ENCODE data around the gene WAPL. TPM values are rescaled to one million over a fixed set of nuclear protein-coding genes. Genes with fewer than 3 reads are reported as not detected.

WAPL gene
- total and polyA plus RNA-seq, 10 of the 15 experiments (the other 5 are each of a cell fraction or from before 2014, with no cell fraction given): 15.7 to 45.8 (median 29.0) TPM

- TF ChIP-seq, protein P1, sequence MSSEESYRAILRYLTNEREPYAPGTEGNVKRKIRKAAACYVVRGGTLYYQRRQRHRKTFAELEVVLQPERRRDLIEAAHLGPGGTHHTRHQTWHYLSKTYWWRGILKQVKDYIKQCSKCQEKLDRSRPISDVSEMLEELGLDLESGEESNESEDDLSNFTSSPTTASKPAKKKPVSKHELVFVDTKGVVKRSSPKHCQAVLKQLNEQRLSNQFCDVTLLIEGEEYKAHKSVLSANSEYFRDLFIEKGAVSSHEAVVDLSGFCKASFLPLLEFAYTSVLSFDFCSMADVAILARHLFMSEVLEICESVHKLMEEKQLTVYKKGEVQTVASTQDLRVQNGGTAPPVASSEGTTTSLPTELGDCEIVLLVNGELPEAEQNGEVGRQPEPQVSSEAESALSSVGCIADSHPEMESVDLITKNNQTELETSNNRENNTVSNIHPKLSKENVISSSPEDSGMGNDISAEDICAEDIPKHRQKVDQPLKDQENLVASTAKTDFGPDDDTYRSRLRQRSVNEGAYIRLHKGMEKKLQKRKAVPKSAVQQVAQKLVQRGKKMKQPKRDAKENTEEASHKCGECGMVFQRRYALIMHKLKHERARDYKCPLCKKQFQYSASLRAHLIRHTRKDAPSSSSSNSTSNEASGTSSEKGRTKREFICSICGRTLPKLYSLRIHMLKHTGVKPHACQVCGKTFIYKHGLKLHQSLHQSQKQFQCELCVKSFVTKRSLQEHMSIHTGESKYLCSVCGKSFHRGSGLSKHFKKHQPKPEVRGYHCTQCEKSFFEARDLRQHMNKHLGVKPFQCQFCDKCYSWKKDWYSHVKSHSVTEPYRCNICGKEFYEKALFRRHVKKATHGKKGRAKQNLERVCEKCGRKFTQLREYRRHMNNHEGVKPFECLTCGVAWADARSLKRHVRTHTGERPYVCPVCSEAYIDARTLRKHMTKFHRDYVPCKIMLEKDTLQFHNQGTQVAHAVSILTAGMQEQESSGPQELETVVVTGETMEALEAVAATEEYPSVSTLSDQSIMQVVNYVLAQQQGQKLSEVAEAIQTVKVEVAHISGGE (CRISPR knock-in tag; IDR thresholded peaks at IDR 0.05): no peak
- TF ChIP-seq IRF3 (IDR thresholded peaks at IDR 0.05): no peak
- peak; percentile 93 for TF ChIP-seq IKZF1 (conservative IDR thresholded peaks at IDR 0.05)
- TF ChIP-seq BACH1 (IDR thresholded peaks at IDR 0.05; ENCODE audit: borderline replicate concordance): 0 out of 2 replicates have a peak, but pooled peaks have one; percentile 9
- peak; percentile 77; the same call in 1 of the 2 replicates for TF ChIP-seq DPF2 (IDR thresholded peaks at IDR 0.05)
- TF ChIP-seq BHLHE40 (IDR thresholded peaks at IDR 0.05; ENCODE audit: borderline replicate concordance in 1 of 2, low read depth in 2 of 2, low read length in 1 of 2): peak; percentile 66 to 80
- peak; percentile 67; the same call in 1 of the 2 replicates for TF ChIP-seq YY1 (IDR thresholded peaks at IDR 0.05; ENCODE audit: low read depth, low read length)
- TF ChIP-seq, protein P2, sequence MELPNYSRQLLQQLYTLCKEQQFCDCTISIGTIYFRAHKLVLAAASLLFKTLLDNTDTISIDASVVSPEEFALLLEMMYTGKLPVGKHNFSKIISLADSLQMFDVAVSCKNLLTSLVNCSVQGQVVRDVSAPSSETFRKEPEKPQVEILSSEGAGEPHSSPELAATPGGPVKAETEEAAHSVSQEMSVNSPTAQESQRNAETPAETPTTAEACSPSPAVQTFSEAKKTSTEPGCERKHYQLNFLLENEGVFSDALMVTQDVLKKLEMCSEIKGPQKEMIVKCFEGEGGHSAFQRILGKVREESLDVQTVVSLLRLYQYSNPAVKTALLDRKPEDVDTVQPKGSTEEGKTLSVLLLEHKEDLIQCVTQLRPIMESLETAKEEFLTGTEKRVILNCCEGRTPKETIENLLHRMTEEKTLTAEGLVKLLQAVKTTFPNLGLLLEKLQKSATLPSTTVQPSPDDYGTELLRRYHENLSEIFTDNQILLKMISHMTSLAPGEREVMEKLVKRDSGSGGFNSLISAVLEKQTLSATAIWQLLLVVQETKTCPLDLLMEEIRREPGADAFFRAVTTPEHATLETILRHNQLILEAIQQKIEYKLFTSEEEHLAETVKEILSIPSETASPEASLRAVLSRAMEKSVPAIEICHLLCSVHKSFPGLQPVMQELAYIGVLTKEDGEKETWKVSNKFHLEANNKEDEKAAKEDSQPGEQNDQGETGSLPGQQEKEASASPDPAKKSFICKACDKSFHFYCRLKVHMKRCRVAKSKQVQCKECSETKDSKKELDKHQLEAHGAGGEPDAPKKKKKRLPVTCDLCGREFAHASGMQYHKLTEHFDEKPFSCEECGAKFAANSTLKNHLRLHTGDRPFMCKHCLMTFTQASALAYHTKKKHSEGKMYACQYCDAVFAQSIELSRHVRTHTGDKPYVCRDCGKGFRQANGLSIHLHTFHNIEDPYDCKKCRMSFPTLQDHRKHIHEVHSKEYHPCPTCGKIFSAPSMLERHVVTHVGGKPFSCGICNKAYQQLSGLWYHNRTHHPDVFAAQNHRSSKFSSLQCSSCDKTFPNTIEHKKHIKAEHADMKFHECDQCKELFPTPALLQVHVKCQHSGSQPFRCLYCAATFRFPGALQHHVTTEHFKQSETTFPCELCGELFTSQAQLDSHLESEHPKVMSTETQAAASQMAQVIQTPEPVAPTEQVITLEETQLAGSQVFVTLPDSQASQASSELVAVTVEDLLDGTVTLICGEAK (IDR thresholded peaks at IDR 0.05; ENCODE audit: borderline replicate concordance): no peak
- no peak for TF ChIP-seq SMAD1 (IDR thresholded peaks at IDR 0.05; ENCODE audit: low read depth, partially characterized antibody)
- TF ChIP-seq IKZF2 (IDR thresholded peaks at IDR 0.05): peak in 1 of 2 experiments; percentile 54; a peak in 1 of 4 replicates
- TF ChIP-seq MEF2A (IDR thresholded peaks at IDR 0.05; ENCODE audit: insufficient read depth, low read depth, low read length): no peak
- TF ChIP-seq, protein P3, sequence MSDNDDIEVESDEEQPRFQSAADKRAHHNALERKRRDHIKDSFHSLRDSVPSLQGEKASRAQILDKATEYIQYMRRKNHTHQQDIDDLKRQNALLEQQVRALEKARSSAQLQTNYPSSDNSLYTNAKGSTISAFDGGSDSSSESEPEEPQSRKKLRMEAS (IDR thresholded peaks at IDR 0.05; ENCODE audit: low read depth, low read length): peak; percentile 62; the same call in 1 of the 2 replicates
- no peak; the same call in 1 of the 2 replicates for TF ChIP-seq RUNX3 (IDR thresholded peaks at IDR 0.05; ENCODE audit: low read length)
- no peak for TF ChIP-seq CBX3 (IDR thresholded peaks at IDR 0.05; ENCODE audit: borderline replicate concordance, low read depth)
- peak; percentile 45; the same call in 1 of the 2 replicates for TF ChIP-seq MXI1 (IDR thresholded peaks at IDR 0.05; ENCODE audit: low read depth, low read length)
- TF ChIP-seq BRCA1 (IDR thresholded peaks at IDR 0.05; ENCODE audit: low read depth, low read length): no peak
- TF ChIP-seq NR2F1 (conservative IDR thresholded peaks at IDR 0.05): peak; percentile 83
- TF ChIP-seq CHD1 (IDR thresholded peaks at IDR 0.05; ENCODE audit: low read depth, low read length): peak; percentile 65; the same call in 1 of the 2 replicates
- TF ChIP-seq CREB1 (IDR thresholded peaks at IDR 0.05; ENCODE audit: low read depth): no peak
- no peak for TF ChIP-seq EP300 (IDR thresholded peaks at IDR 0.05; ENCODE audit: borderline replicate concordance in 1 of 2, control insufficient read depth in 1 of 2, low read depth in 2 of 2, low read length in 2 of 2)
These were observed 132.0 kb downstream of the WAPL start (continued) for GRCh38 chr10:86389441-86390193.
